ENCODE measurements around the gene COTL1. TPM values are rescaled to one million over a fixed set of nuclear protein-coding genes. Genes with fewer than 3 reads are reported as not detected.
"Not testable (repeated sequence)": the region's sequence is repeated elsewhere in the genome, so short reads cannot be mapped to it uniquely, and the experiment has no call there.

COTL1 gene
- total and polyA plus RNA-seq, 2 donors from 2014 or later, result 122 to 136 TPM

- DNase-seq (no peak), FAIRE-seq (no peak)
- Histone ChIP-seq H3K9ac (ENCODE audit: low read length in 3 of 3) (no peak overlapping the region), H3K27me3 (ENCODE audit: control insufficient read depth, insufficient read depth, low read length) (no peaks in the 10 kb centered on the region), H3K27ac (ENCODE audit: low read depth in 2 of 2, low read length in 2 of 2) (no peak overlapping the region), H3K4me1 (ENCODE audit: control insufficient read depth in 2 of 3, insufficient read depth in 2 of 3, low read depth in 1 of 3, low read length in 3 of 3) (no peaks in the 10 kb centered on the region), H3K36me3 (ENCODE audit: control insufficient read depth in 2 of 3, insufficient read depth in 3 of 3, low read length in 3 of 3) (peaks cover 0 to 6% (median 0%) of the 10 kb centered on the region in 3 donors), H3K4me3 (ENCODE audit: low read length in 3 of 3) (no peak overlapping the region), H3K9me3 (ENCODE audit: control insufficient read depth in 2 of 3, insufficient read depth in 1 of 3, low read length in 3 of 3) (no peaks in the 10 kb centered on the region)
- TF ChIP-seq CTCF (IDR thresholded peaks at IDR 0.05; ENCODE audit: borderline replicate concordance, extremely low read depth, insufficient read depth), result no peak
- intact Hi-C loops (cut with DNase I), result no loop called here
These were observed 56.6 kb downstream of the COTL1 start for GRCh38 chr16:84561291-84561690.

- Histone ChIP-seq H3K27me3 (ENCODE audit: control insufficient read depth, insufficient read depth, low read length) (no peaks in the 10 kb centered on the region), H3K27ac (ENCODE audit: low read depth in 2 of 2, low read length in 2 of 2) (no peak overlapping the region), H3K36me3 (ENCODE audit: control insufficient read depth in 2 of 3, insufficient read depth in 3 of 3, low read length in 3 of 3) (no peaks in the 10 kb centered on the region), H3K9ac (ENCODE audit: low read length in 3 of 3) (no peak overlapping the region), H3K9me3 (ENCODE audit: control insufficient read depth in 2 of 3, insufficient read depth in 1 of 3, low read length in 3 of 3) (no peaks in the 10 kb centered on the region), H3K4me1 (ENCODE audit: control insufficient read depth in 2 of 3, insufficient read depth in 2 of 3, low read depth in 1 of 3, low read length in 3 of 3) (no peaks in the 10 kb centered on the region), H3K4me3 (ENCODE audit: low read length in 3 of 3) (no peak overlapping the region)
- DNase-seq, result no peak
- no peak for TF ChIP-seq CTCF (IDR thresholded peaks at IDR 0.05; ENCODE audit: borderline replicate concordance, extremely low read depth, insufficient read depth)
- intact Hi-C loops (cut with DNase I), result no loop called here
- no peak for FAIRE-seq
These were observed 57.6 kb downstream of the COTL1 start for GRCh38 chr16:84560269-84560668.

DNA sequence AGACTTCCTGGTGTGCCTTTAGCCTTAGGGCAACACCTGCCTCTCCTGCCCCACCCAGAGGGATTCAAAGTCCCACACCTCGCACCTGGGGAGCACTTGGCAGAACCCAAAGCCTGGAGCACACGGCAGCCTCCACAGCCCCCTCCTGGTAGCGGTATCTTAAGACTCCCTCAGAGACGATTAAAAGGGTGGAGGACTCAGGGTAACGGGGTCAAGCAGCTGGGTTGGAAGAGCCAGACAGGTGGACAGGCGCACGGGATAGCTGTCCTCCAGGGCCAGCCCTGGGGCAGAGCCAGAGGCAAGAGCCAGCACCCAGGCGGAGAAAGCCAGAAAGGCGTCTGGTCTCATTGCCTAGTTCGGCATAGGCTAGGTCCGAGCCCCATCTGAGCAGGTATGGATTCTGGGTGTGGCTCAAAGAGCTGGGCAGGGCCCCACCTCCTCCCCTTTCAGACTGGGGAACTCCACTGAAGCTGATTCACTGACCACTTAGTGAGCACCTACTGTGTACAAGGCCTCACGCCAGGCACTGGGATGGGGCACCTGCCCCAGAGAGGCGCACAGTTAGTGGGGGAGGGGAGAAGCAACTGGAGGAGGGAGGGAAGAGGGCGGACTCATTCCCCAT is 58.5 kb downstream of the COTL1 start:
- FAIRE-seq, result no peak
- TF ChIP-seq CTCF (IDR thresholded peaks at IDR 0.05; ENCODE audit: borderline replicate concordance, extremely low read depth, insufficient read depth), result no peak

DNA sequence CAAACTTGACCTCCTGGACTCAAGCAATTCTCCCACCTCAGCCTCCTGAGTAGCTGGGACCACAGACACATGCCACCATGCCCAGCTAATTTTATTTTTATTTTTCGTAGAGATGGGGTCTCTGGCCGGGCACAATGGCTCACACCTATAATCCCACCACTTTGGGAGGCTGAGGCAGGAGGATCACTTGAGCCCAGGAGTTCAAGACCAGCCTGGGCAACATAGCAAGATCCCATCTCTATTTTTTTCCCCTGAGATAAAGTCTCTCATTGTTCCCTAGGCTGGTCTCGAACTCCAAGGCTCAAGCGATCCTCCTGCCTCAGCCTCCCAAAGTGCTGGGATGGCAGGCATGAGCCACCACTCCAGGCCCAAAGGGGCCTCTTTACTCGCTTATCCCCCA is 59.0 kb downstream of the COTL1 start:
- H3K36me3 ChIP-seq (ENCODE audit: control insufficient read depth in 2 of 3, insufficient read depth in 3 of 3, low read length in 3 of 3); H3K4me3 ChIP-seq (ENCODE audit: low read length in 3 of 3); FAIRE-seq; H3K27ac ChIP-seq (ENCODE audit: low read depth in 2 of 2, low read length in 2 of 2); intact Hi-C loops (cut with DNase I); H3K9me3 ChIP-seq (ENCODE audit: control insufficient read depth in 2 of 3, insufficient read depth in 1 of 3, low read length in 3 of 3); H3K4me1 ChIP-seq (ENCODE audit: control insufficient read depth in 2 of 3, insufficient read depth in 2 of 3, low read depth in 1 of 3, low read length in 3 of 3); H3K9ac ChIP-seq (ENCODE audit: low read length in 3 of 3); DNase-seq; H3K27me3 ChIP-seq (ENCODE audit: control insufficient read depth, insufficient read depth, low read length): not testable (repeated sequence)

More for the DNA sequence above, 58.5 kb downstream of the COTL1 start:
- DNase-seq, result no peak
- H3K9ac ChIP-seq (ENCODE audit: low read length in 3 of 3), result no peak overlapping the region
- H3K4me3 ChIP-seq (ENCODE audit: low read length in 3 of 3), result no peak overlapping the region
- H3K36me3 ChIP-seq (ENCODE audit: control insufficient read depth in 2 of 3, insufficient read depth in 3 of 3, low read length in 3 of 3), result no peaks in the 10 kb centered on the region
- no peaks in the 10 kb centered on the region for H3K4me1 ChIP-seq (ENCODE audit: control insufficient read depth in 2 of 3, insufficient read depth in 2 of 3, low read depth in 1 of 3, low read length in 3 of 3)
- intact Hi-C loops (cut with DNase I), result no loop called here
- H3K9me3 ChIP-seq (ENCODE audit: control insufficient read depth in 2 of 3, insufficient read depth in 1 of 3, low read length in 3 of 3), result no peaks in the 10 kb centered on the region
- no peaks in the 10 kb centered on the region for H3K27me3 ChIP-seq (ENCODE audit: control insufficient read depth, insufficient read depth, low read length)
- H3K27ac ChIP-seq (ENCODE audit: low read depth in 2 of 2, low read length in 2 of 2), result no peak overlapping the region

Measured in kidney (tissue), 14 donors.